ENCODE measurements around the gene IBTK. TPM values are rescaled to one million over a fixed set of nuclear protein-coding genes. Genes with fewer than 3 reads are reported as not detected.

Gene IBTK
- total RNA-seq, 1 donor from 2014 or later: 44.8 TPM

Other genes starting within 250 kb of the IBTK start
- gene TPBG, start 116.1 kb upstream of the IBTK start, total RNA-seq: 9.0 and 11.4 TPM in 2 replicates

All from pulmonary artery endothelial cell (primary cell).